Stimulated activated naive CD8-positive, alpha-beta T cell treated with anti-CD3 and anti-CD28 coated beads, Interleukin-15, amount 100 ng/mL, for 72 hours (primary cell): Measurements from ENCODE around the gene ZYX.
A peak's percentile ranks its signal among the peaks of the same experiment; 100 is the strongest.

ENCODE experiments used
- ATAC-seq: fragments of 150-1000 bp; cut with Tn5 transposase; 2 replicates; pipeline ENCODE4 v1.10.0; 2021; ENCODE audit warnings: mild to moderate bottlenecking, moderate library complexity
- DNase-seq, 2 donors: peaks; one replicate each; pipeline ENCODE4 v3.0.0; 2021 to 2022
- H3K27ac Mint-ChIP-seq, 2 donors: one replicate each; pipeline ENCODE4 v1.8.0; 2022; ENCODE audit warnings: mild to moderate bottlenecking in 2 of 2, mixed read lengths in 2 of 2, moderate library complexity in 2 of 2
- H3K27me3 Mint-ChIP-seq: one replicate; pipeline ENCODE4 v1.8.0; 2022; ENCODE audit warnings: mixed read lengths
- H3K4me1 Mint-ChIP-seq: one replicate; pipeline ENCODE4 v1.8.0; 2022; ENCODE audit warnings: mild to moderate bottlenecking, mixed read lengths
- H3K4me3 Mint-ChIP-seq, 2 donors: one replicate each; pipeline ENCODE4 v1.8.0; 2022; ENCODE audit warnings: mild to moderate bottlenecking in 2 of 2, mixed read lengths in 2 of 2, moderate library complexity in 1 of 2
- H3K9me3 Mint-ChIP-seq, 2 donors: one replicate each; pipeline ENCODE4 v1.8.0; 2022; ENCODE audit warnings: mixed read lengths in 2 of 2

ZYX gene

DNA sequence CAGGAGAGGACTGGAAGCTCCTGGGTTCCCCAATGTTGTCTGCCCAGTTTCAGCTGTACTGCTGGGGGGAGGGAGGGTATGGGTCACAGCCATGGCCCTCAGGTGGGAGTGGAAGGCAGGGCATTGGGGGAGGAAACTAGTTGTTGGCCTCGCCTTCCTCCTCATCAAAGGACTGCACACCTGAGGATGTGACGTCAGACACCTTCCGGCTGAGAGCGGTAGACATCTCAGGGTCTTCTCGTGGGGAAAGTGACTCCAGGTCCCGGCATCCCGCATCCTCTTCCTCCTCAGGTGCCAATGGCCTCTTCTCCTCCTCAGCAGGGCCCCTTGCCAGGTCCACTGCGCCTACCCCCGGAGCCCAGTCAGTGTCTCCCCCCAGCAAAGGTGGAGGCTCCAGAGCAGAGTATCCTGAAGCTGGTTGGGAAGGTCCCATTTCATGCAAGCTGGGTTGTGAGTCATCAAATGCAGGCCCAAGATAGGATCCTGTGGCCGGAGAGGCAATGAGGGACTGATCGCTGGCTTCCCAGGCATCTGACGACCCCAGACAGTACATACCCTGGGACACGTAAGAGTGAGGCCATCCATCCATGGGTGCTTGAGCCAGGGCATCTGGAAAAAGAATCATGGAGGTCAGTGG lies 24.6 kb upstream of the ZYX start:
- Mint-ChIP-seq H3K27me3 (peaks cover 13% of the 10 kb centered on the region), H3K4me1 (peaks cover 18% of the 10 kb centered on the region), H3K4me3 (no peak overlapping the region), H3K9me3 (no peaks in the 10 kb centered on the region), H3K27ac (no peak overlapping the region)
- ATAC-seq (no peak), DNase-seq (no peak)

- no peak for DNase-seq
- H3K4me3 Mint-ChIP-seq = no peak overlapping the region
- H3K27ac Mint-ChIP-seq = no peak overlapping the region
- H3K9me3 Mint-ChIP-seq = no peaks in the 10 kb centered on the region
- H3K4me1 Mint-ChIP-seq = peaks cover 16% of the 10 kb centered on the region
- peaks cover 20% of the 10 kb centered on the region for H3K27me3 Mint-ChIP-seq
- no peak for ATAC-seq
Observed at GRCh38 chr7:143358626-143359025, 22.5 kb upstream of the ZYX start.

DNA sequence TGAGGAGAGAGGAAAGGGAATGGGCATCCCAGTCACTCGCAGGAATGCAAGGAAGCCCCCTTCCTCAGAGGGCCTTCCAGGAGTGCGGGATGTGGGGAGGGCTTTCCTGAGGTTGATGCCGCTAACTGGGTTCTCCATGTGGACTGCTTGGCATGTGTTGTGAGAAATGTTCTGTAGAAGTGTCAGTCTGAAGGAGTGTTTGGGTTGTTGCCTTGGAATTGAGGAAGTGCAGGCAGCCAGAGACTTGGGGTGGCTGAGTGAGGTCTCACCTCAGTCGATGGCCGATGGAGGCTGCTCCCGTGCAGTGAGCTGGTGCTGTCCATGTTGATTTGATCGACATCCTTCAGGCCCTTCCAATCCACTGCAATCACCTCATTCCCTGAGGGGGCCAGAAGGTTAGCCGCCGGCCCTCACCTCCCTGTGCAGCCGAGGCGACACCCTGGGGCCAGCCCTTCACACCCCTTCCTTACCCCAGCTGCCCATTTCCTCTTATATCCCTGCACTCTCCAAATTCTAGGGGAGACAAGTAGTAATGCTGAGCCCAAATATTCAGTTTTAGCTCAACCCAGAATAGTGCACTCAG lies 21.3 kb upstream of the ZYX start:
- H3K9me3 Mint-ChIP-seq = no peaks in the 10 kb centered on the region
- peaks cover 10% of the 10 kb centered on the region for H3K4me1 Mint-ChIP-seq
- no peak overlapping the region for H3K27ac Mint-ChIP-seq
- ATAC-seq (no peak), DNase-seq (no peak)
- peaks cover 33% of the 10 kb centered on the region for H3K27me3 Mint-ChIP-seq
- H3K4me3 Mint-ChIP-seq = no peak overlapping the region

DNA sequence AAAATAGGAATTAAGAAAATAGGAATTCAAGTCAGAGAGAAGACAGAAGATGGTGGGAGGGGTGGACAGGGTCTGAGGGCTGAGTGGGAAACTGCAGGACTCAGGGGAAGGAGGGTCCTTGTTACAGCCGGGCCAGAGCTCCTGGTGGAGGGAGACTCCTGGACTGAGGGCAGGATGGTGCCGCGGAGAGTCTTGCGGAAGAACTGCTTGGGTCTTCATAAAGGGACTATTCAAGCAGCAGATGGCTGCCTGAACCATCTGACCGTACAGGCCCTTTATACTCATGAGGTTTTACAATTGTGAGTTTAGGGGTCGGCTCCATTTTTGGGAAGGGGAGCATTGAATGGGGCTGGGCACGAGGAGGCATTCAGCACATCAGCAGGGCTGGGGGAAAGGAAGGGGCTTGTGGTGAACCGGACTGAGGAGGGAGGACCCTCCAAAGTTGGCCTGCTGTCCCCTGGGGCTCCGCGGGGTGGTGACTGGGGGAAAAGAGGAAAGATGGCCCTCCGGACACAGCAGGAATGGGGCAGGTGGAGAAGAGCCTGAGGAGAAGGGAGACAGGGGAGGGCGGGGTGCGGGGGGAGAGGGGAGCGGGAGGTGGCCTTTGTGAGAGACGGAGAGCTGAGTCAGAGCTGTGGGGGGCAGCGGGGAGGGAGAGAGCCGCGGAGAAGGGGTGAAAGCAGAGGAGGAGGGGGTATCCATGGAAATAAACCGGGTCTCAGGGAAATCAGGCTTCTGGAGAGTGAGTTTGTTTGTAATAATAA lies 20.2 kb upstream of the ZYX start:
- Mint-ChIP-seq H3K9me3 (no peaks in the 10 kb centered on the region), H3K4me1 (peaks cover 10% of the 10 kb centered on the region), H3K4me3 (peak overlapping the region; percentile 60 to 65), H3K27ac (no peak overlapping the region), H3K27me3 (peaks cover 38% of the 10 kb centered on the region)
- no peak for DNase-seq
- no peak for ATAC-seq

- peak overlapping the region in 1 of 2 donors; percentile 80 for H3K27ac Mint-ChIP-seq
- peaks cover 10% of the 10 kb centered on the region for H3K4me1 Mint-ChIP-seq
- no peak for DNase-seq
- H3K9me3 Mint-ChIP-seq = no peaks in the 10 kb centered on the region
- H3K4me3 Mint-ChIP-seq = peak overlapping the region; percentile 91 to 94
- H3K27me3 Mint-ChIP-seq = peaks cover 38% of the 10 kb centered on the region
- ATAC-seq = peak; percentile 52
Observed at GRCh38 chr7:143361552-143362130, 19.5 kb upstream of the ZYX start.

DNA sequence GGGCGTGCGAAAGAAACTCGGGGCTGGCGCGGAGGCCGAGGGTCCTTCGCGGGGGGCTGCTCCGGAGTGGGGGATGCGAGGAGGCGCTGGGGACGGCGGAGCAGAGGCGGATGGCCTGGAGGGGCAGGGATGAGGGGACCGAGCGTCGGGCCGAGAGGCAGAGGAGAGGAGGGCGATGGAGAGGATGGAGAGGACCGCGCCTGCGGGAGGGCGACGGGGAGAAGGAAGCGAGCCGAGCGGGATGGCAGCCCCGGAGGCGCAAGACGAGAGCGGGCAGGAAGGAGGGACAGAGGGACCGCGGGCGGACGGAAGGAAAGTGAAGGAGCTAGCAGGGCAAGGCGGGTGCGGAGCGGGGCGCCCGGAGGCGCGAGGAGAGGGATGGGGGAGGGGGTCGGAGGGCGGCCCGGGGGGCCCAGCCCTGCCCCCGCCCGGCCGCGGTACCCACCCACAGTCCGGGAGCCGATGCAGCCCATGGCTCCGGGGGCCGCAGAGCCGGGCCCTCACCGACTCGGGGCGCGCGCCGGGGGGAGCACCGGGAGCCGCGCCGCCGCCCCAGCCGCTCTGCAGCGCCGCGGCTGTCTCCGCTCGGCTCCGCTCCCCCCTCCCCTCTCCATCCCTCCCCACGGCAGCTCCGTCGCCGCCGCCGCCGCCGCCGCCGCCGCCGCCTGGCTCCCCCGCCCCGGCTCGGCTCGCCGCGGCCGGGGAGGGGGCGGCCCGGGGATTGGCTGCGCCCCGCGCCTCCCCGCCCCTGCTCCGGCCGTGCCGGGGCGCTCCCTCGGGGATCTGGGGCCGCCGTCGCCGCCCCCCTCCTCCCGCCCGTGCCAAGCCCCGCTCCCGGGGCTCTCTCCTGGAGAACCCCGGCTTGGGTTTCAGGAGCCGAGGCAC lies 18.8 kb upstream of the ZYX start, which contains the start of gene FAM131B:
Gene FAM131B, minus strand, starts transcription at position 583 of the 885 bp plus-strand sequence. Its CDS starts 110 bp downstream, at position 473.
- Mint-ChIP-seq H3K27ac (peak within 1 kb of the TSS; percentile 61 to 80), H3K27me3 (peaks cover 38% of the 10 kb centered on the region), H3K9me3 (no peaks in the 10 kb centered on the region), H3K4me1 (peaks cover 10% of the 10 kb centered on the region), H3K4me3 (peak within 1 kb of the TSS; percentile 91 to 94)
- ATAC-seq (peak; percentile 72), DNase-seq (peak; percentile 33 to 43)

- Mint-ChIP-seq H3K9me3 (no peaks in the 10 kb centered on the region), H3K27me3 (peaks cover 38% of the 10 kb centered on the region), H3K27ac (no peak overlapping the region)
Observed at GRCh38 chr7:143363016-143363937, 17.9 kb upstream of the ZYX start.

DNA sequence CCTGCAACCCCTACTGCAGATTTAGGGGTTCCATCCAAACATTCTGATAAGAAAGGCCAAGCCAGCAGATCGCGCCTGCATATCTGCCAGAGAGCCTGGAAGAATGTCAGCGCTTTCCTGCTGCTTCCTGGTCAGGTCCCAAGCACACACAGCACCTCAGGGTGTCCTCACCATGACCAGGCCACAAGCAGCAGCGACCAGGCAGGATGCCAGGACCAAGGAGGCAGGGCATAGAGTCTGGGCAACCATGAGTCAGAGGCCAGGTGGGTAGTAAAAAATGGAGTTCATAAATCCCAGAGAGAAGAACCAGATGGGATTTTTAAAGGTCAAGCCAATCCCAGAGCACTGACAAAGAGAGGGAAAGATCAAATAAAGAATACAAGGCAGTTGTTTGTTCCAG lies 13.2 kb upstream of the ZYX start:
- Mint-ChIP-seq H3K9me3 (peaks cover 0 to 4% of the 10 kb centered on the region in 2 donors), H3K27ac (no peak overlapping the region), H3K4me3 (no peak overlapping the region), H3K4me1 (peaks cover 12% of the 10 kb centered on the region), H3K27me3 (peaks cover 25% of the 10 kb centered on the region)
- no peak for ATAC-seq
- DNase-seq = no peak

More at GRCh38 chr7:143363016-143363937, 17.9 kb upstream of the ZYX start:
- ATAC-seq = no peak
- DNase-seq = no peak
- Mint-ChIP-seq H3K4me1 (peaks cover 10% of the 10 kb centered on the region), H3K4me3 (peak overlapping the region; percentile 41 to 56)

DNA sequence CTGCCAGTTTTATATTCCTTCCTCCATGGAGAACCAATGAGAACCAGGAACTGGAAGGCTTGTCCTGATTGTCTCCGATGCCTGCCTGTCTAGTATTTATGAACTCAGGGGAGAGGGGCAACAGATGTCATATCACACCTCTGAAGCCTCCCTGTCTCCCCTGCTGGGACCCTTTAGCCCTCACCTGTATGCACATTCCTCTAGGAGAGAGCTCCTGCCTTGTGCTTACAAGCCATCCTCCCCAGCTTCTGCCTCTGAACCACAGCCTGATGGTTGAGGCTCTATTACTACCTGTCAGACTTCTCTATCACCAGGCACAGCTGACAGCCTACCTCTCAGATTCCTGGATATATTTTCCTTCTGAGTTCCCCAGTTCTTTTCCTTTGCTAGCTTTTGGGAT lies 12.8 kb upstream of the ZYX start:
- Mint-ChIP-seq H3K27ac (no peak overlapping the region), H3K4me1 (peaks cover 16% of the 10 kb centered on the region), H3K27me3 (peaks cover 20% of the 10 kb centered on the region), H3K4me3 (no peak overlapping the region), H3K9me3 (peaks cover 0 to 4% of the 10 kb centered on the region in 2 donors)
- ATAC-seq = no peak
- DNase-seq = no peak

DNA sequence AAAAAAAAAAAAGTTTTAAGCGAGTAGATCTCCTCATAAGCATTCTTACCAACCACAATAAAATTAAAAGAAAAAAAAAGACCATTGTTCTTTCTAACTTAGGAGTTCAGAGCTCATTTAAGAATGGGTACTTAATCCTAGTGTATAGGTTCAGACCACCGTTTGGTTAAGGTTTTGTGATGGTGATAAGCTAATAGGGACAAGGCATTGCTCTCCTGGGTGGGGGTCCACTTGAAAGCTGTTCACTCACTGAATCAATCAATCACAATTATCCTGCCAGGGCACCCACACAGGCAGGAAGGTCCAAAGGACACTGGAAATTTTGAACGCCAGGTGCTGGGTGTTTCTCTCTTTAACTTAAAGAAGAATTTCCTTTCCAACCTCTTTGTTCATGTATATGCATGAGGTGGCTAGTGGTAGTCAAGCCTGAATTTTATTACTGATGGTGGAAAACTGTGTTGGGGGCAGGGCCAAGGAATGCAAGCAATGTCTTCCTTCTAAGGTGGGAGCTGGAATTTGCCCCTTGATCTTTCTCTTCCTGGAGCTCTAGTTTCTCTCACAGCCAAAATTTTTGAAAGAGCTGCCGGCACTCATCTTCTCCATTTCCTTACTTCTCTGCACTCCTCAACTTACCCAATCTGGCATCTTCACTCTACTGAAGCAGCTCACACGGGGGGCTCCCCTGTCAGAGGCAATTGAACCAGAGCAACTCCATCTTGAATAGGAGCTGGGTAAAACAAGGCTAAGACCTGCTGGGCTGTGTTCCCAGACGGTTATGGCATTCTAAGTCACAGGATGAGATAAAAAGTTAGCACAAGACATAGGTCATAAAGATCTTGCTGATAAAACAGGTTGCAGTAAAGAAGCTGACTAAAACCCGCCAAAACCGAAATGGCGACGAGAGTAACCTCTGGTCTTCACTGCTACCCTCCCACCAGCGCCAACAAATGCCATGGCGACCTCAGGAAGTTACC lies 11.2 kb upstream of the ZYX start:
- DNase-seq (no peak), ATAC-seq (no peak)
- Mint-ChIP-seq H3K27me3 (peaks cover 5% of the 10 kb centered on the region), H3K9me3 (peaks cover 0 to 4% of the 10 kb centered on the region in 2 donors), H3K4me1 (peaks cover 31% of the 10 kb centered on the region), H3K27ac (no peak overlapping the region), H3K4me3 (no peak overlapping the region)

GRCh38 chr7:143372070-143372469 lies 9.1 kb upstream of the ZYX start:
- peaks cover 0 to 4% of the 10 kb centered on the region in 2 donors for H3K9me3 Mint-ChIP-seq
- peak in 1 of 2 donors; percentile 76 for DNase-seq
- peak overlapping the region; percentile 29 to 53 for H3K4me3 Mint-ChIP-seq

DNA sequence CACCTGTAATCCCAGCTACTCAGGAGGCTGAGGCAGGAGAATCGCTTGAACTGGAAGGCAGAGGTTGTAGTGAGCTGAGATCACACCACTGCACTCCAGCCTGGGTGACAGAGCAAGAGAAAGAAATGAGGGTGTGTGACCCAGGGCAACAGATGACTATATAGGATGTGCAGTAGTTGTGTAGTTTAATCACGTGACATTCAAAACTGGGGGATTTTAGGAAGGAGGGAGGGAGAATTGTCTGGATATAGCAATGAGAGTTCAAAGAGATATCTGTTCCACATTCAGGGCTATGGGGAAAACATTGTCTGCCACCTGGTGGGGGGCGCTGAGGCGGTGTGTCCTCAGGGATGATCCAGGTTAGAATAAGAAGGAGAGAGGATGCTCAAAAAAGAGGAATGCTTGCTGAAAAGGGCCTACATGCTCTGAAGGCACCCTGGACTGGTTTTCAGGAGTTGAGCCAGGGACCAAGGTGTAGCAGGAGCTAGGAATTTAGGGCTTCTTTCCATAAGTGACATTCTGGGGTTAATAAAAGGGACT lies 7.8 kb upstream of the ZYX start:
- ATAC-seq (no peak), DNase-seq (no peak)
- H3K4me3 Mint-ChIP-seq = no peak overlapping the region
- peaks cover 61% of the 10 kb centered on the region for H3K4me1 Mint-ChIP-seq
- no peak overlapping the region for H3K27ac Mint-ChIP-seq
- H3K27me3 Mint-ChIP-seq = no peaks in the 10 kb centered on the region
- H3K9me3 Mint-ChIP-seq = peaks cover 0 to 4% of the 10 kb centered on the region in 2 donors

More at GRCh38 chr7:143372070-143372469, 9.1 kb upstream of the ZYX start:
- peak; percentile 81 for ATAC-seq
- Mint-ChIP-seq H3K27me3 (no peaks in the 10 kb centered on the region), H3K4me1 (peaks cover 52% of the 10 kb centered on the region), H3K27ac (peak overlapping the region; percentile 54 to 88)

GRCh38 chr7:143374561-143374960 lies 6.6 kb upstream of the ZYX start:
- H3K27me3 Mint-ChIP-seq = no peaks in the 10 kb centered on the region
- H3K27ac Mint-ChIP-seq = peak overlapping the region in 1 of 2 donors; percentile 59
- H3K9me3 Mint-ChIP-seq = peaks cover 0 to 4% of the 10 kb centered on the region in 2 donors
- peaks cover 73% of the 10 kb centered on the region for H3K4me1 Mint-ChIP-seq
- H3K4me3 Mint-ChIP-seq = no peak overlapping the region
- no peak for ATAC-seq
- no peak for DNase-seq
